Fibroblast of lung (primary cell): ENCODE results near the gene SSPN. TPM values are rescaled to one million over a fixed set of nuclear protein-coding genes. Genes with fewer than 3 reads are reported as not detected.

Experiments
- DNase-seq, 2 donors: peaks; one replicate each; pipeline versions ENCODE4 v3.0.0 to v3.0.0-alpha.2; 2010; ENCODE audit warnings: low read depth in 2 of 2
- H2AFZ ChIP-seq: 2 replicates; pipeline ENCODE4 v1.5.1; 2012; ENCODE audit warnings: low read length, control low read depth, inconsistent platforms
- H3K27ac ChIP-seq: 2 replicates; pipeline ENCODE4 v1.5.1; 2011; ENCODE audit warnings: low read length, control low read depth; ENCODE audit not compliant: insufficient read depth
- H3K27me3 ChIP-seq: 2 replicates; pipeline ENCODE4 v1.5.1; 2011; ENCODE audit warnings: mild to moderate bottlenecking, low read length; ENCODE audit not compliant: control insufficient read depth, insufficient read depth
- H3K36me3 ChIP-seq: 2 replicates; pipeline ENCODE4 v1.5.1; 2011; ENCODE audit warnings: low read length; ENCODE audit not compliant: control insufficient read depth, insufficient read depth
- H3K4me1 ChIP-seq: 2 replicates; pipeline ENCODE4 v1.5.1; 2011; ENCODE audit warnings: low read length; ENCODE audit not compliant: control insufficient read depth, insufficient read depth; ENCODE audit errors: extremely low read depth
- H3K4me2 ChIP-seq: 2 replicates; pipeline ENCODE4 v1.5.1; 2011; ENCODE audit warnings: low read length, control low read depth; ENCODE audit not compliant: insufficient read depth; ENCODE audit errors: extremely low read depth
- H3K4me3 ChIP-seq, 4 experiments: fragments of 200-600 bp in 1 of 4; sonication (generic) in 1 of 4; replicated peaks in 1 of 4; 2 replicates each; pipeline ENCODE4 v1.5.1; 2011 to 2016; ENCODE audit warnings: low read length in 4 of 4, low read depth in 3 of 4, mild to moderate bottlenecking in 3 of 4, control low read depth in 2 of 4, inconsistent platforms in 1 of 4, mixed read lengths in 1 of 4; ENCODE audit not compliant: insufficient read depth in 1 of 4; ENCODE audit errors: control extremely low read depth in 1 of 4
- H3K79me2 ChIP-seq: 2 replicates; pipeline ENCODE4 v1.5.1; 2012; ENCODE audit warnings: mild to moderate bottlenecking, low read length, inconsistent platforms; ENCODE audit not compliant: control insufficient read depth, insufficient read depth
- H3K9ac ChIP-seq: 2 replicates; pipeline ENCODE4 v1.5.1; 2011; ENCODE audit warnings: mild to moderate bottlenecking, low read length, control low read depth; ENCODE audit not compliant: insufficient read depth
- H3K9me3 ChIP-seq: 2 replicates; pipeline ENCODE4 v1.5.1; 2012; ENCODE audit warnings: low read depth, low read length; ENCODE audit not compliant: control insufficient read depth, insufficient read depth
- H4K20me1 ChIP-seq: 2 replicates; pipeline ENCODE4 v1.5.1; 2011; ENCODE audit warnings: low read length; ENCODE audit not compliant: control insufficient read depth, insufficient read depth; ENCODE audit errors: extremely low read depth
- CTCF ChIP-seq, 2 donors: IDR thresholded peaks in 1 of 2; conservative IDR thresholded peaks in 1 of 2; 1 replicate in 1 of 2; 2 replicates in 1 of 2; pipeline ENCODE4 v1.5.1; 2011 to 2012; ENCODE audit warnings: low read length in 2 of 2, control low read depth in 1 of 2, inconsistent platforms in 1 of 2, low read depth in 1 of 2, mild to moderate bottlenecking in 1 of 2
- EZH2 ChIP-seq: IDR thresholded peaks from 2 replicates; pipeline ENCODE4 v1.5.1; 2012; ENCODE audit warnings: low read length, control low read depth, mild to moderate bottlenecking; ENCODE audit errors: missing control alignments
- polyA plus RNA-seq, 2 donors: library from polyadenylated mRNA; depleted of rRNA in 1 of 2; stranded (reverse) in 1 of 2; unstranded in 1 of 2; fragments of >200 nt; gene quantifications; 2 replicates each; pipeline ENCODE4 v1.2.1, GENCODE V29; 2011 to 2012; ENCODE audit warnings: missing spikeins in 1 of 2
- total RNA-seq: library from RNA; depleted of rRNA; stranded (reverse); fragments of >200 nt; gene quantifications from 2 replicates; pipeline ENCODE4 v1.2.1, GENCODE V29; 2014

SSPN gene
- total and polyA plus RNA-seq, 2 donors (not counting 1 experiment from before 2014, with no cell fraction given), result 18.3 to 18.5 TPM

- Histone ChIP-seq H3K9me3 (no peaks in the 10 kb centered on the region), H3K79me2 (no peaks in the 10 kb centered on the region), H3K4me2 (no peak overlapping the region), H3K27ac (no peak overlapping the region), H3K9ac (no peak overlapping the region), H3K36me3 (no peaks in the 10 kb centered on the region), H4K20me1 (no peaks in the 10 kb centered on the region), H3K4me1 (no peaks in the 10 kb centered on the region), H2AFZ (no peak overlapping the region), H3K27me3 (no peaks in the 10 kb centered on the region), H3K4me3 (no peak overlapping the region)
- TF ChIP-seq CTCF (conservative IDR thresholded peaks at IDR 0.05 in 1 of 2, IDR thresholded peaks at IDR 0.05 in 1 of 2; ENCODE audit: low read depth in 1 of 2, low read length in 2 of 2), result no peak
- no peak for TF ChIP-seq EZH2
- DNase-seq, result no peak
Measured at GRCh38 chr12:26211331-26211730, 16.0 kb downstream of the SSPN start.

GRCh38 chr12:26212396-26212795 lies 17.0 kb downstream of the SSPN start:
- Histone ChIP-seq H3K4me2 (no peak overlapping the region), H3K4me3 (no peak overlapping the region), H4K20me1 (no peaks in the 10 kb centered on the region), H3K27me3 (no peaks in the 10 kb centered on the region), H3K79me2 (no peaks in the 10 kb centered on the region), H3K9ac (no peak overlapping the region), H2AFZ (no peak overlapping the region), H3K9me3 (no peaks in the 10 kb centered on the region), H3K27ac (no peak overlapping the region), H3K36me3 (no peaks in the 10 kb centered on the region), H3K4me1 (no peaks in the 10 kb centered on the region)
- no peak for DNase-seq
- TF ChIP-seq CTCF (conservative IDR thresholded peaks at IDR 0.05 in 1 of 2, IDR thresholded peaks at IDR 0.05 in 1 of 2; ENCODE audit: low read depth in 1 of 2, low read length in 2 of 2), result no peak
- TF ChIP-seq EZH2, result no peak

GRCh38 chr12:26212988-26213387 lies 17.6 kb downstream of the SSPN start:
- H3K27ac ChIP-seq, result no peak overlapping the region
- H3K27me3 ChIP-seq, result no peaks in the 10 kb centered on the region
- H3K4me3 ChIP-seq, result no peak overlapping the region
- TF ChIP-seq CTCF (conservative IDR thresholded peaks at IDR 0.05 in 1 of 2, IDR thresholded peaks at IDR 0.05 in 1 of 2; ENCODE audit: low read depth in 1 of 2, low read length in 2 of 2) (no peak), EZH2 (no peak)
- H3K79me2 ChIP-seq, result no peaks in the 10 kb centered on the region
- no peak for DNase-seq
- no peaks in the 10 kb centered on the region for H3K9me3 ChIP-seq
- no peak overlapping the region for H3K9ac ChIP-seq
- no peaks in the 10 kb centered on the region for H4K20me1 ChIP-seq
- H3K4me2 ChIP-seq, result no peak overlapping the region
- no peaks in the 10 kb centered on the region for H3K4me1 ChIP-seq
- H2AFZ ChIP-seq, result no peak overlapping the region
- no peaks in the 10 kb centered on the region for H3K36me3 ChIP-seq
